ENCODE results near the gene HAUS7.

HAUS7 gene

DNA sequence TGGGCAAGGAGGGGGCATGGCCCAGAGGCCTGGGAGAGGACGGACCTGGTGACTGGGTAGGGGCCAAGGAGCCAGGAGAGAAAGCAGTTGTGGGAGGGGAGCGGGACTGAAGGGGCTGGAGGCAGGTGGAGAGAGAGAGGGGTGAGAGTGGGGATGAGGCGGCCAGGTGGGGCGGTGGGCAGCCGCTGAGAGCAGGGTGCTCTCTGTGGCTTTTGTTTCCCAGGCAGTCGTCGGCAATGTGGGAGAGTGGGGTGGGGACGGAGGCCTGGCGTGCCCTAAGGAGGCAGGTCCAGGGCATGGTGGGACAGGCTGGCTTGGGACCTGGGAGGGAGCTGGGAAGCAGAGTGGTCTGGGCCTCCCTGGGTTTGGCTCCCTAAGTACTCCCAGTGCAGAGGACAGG is 43.9 kb upstream of the HAUS7 start:
- no peak for TF ChIP-seq CTCF (IDR thresholded peaks at IDR 0.05; ENCODE audit: low read depth, low read length, missing control alignments)

GRCh38 chrX:153513265-153513664 is 42.9 kb upstream of the HAUS7 start:
- TF ChIP-seq CTCF (IDR thresholded peaks at IDR 0.05; ENCODE audit: low read depth, low read length, missing control alignments): no peak
- DNase-seq (ENCODE audit: low read depth): no peak
- H3K4me3 ChIP-seq (ENCODE audit: low read depth, low read length): no peak overlapping the region

More for the DNA sequence above, 43.9 kb upstream of the HAUS7 start:
- no peak overlapping the region for H3K4me3 ChIP-seq (ENCODE audit: low read depth, low read length)
- DNase-seq (ENCODE audit: low read depth): no peak

- TF ChIP-seq CTCF (IDR thresholded peaks at IDR 0.05; ENCODE audit: low read depth, low read length, missing control alignments): no peak
- H3K4me3 ChIP-seq (ENCODE audit: low read depth, low read length): no peak overlapping the region
- DNase-seq (ENCODE audit: low read depth): no peak
These were observed 42.1 kb upstream of the HAUS7 start for GRCh38 chrX:153512501-153512893.

DNA sequence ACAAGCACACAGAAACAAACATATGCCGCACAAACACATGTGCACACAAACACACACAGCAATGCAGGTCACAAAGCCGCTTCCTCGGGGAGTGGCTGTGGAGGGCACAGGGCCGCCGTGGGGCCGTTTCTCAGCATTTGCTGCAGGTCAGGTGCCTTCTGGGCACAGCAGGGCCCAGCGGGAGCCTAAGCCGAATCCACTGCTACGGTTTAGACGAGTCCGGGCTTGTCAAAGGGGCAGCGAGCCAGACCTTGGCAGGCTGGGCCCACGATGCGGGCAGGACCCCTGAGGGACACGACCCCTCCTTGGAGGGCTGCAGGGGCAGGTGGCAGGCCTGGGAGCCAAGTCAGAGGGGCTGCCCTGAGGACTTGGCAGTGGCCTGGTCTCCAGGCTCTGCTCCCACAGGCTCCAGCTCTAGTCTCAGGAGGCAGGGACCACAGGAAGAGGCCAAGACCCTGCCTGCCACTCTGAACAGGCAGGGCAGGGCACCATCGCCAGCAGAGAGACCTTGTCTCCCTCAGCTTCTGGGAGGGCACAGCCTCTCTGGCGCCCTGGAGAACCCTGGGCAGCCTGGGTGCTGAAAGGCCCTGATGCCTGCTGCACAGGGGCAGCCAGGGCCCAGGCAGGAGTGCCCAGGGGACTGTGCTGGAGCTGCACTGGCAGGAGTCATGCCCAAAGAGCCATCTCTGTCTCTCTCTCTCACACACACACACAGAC is 41.6 kb upstream of the HAUS7 start:
- no peak overlapping the region for H3K4me3 ChIP-seq (ENCODE audit: low read depth, low read length)
- no peak for TF ChIP-seq CTCF (IDR thresholded peaks at IDR 0.05; ENCODE audit: low read depth, low read length, missing control alignments)
- no peak for DNase-seq (ENCODE audit: low read depth)

DNA sequence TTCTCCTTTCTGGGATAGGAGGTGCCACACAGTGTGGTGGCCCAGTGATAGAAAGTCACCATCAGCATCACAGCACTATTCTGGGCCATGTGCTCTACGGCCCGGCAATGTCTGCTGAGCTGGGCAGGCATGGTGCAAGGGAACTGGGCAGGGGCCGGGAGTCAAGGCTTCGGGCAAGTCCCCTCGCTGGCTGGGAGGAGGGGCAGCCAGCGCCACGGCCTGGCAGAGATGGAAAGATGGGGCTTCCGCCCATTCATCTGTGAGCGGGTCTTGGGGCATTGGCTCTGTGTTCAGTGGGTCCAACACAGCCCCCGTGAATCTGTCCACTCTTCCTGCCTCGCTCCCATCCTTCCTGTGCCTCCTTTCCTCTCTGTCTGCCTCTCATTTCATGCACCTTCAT is 40.0 kb upstream of the HAUS7 start:
- TF ChIP-seq CTCF (IDR thresholded peaks at IDR 0.05; ENCODE audit: low read depth, low read length, missing control alignments): no peak
- DNase-seq (ENCODE audit: low read depth): no peak
- H3K4me3 ChIP-seq (ENCODE audit: low read depth, low read length): no peak overlapping the region

DNA sequence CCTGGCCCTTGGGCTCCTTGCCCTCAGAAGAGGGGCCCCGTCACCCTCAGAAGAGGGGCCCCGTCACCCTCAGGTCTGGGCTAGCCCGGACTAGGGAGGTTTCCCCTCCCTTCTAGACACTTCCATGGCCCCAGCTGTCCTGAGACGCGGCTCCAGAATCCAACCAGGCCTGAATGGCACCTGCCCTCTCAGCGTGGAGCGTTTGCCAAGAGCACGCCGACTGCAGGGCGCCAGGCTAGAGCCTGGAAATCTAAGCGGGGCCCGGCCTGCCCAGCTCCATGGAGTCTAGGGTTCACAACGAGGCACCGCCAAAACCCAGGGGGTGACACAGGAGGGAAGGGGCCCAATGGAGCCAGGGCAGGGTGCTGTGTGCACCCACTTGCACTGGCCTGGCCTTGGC is 39.2 kb upstream of the HAUS7 start:
- no peak overlapping the region for H3K4me3 ChIP-seq (ENCODE audit: low read depth, low read length)
- no peak for TF ChIP-seq CTCF (IDR thresholded peaks at IDR 0.05; ENCODE audit: low read depth, low read length, missing control alignments)
- DNase-seq (ENCODE audit: low read depth): no peak

Measured in GM12864 (cell line).